ENCODE measurements around the gene TBC1D1. TPM values are rescaled to one million over a fixed set of nuclear protein-coding genes. Genes with fewer than 3 reads are reported as not detected.

The TBC1D1 gene
- total RNA-seq, 1 experiment from 2014 or later: 106 TPM

DNA sequence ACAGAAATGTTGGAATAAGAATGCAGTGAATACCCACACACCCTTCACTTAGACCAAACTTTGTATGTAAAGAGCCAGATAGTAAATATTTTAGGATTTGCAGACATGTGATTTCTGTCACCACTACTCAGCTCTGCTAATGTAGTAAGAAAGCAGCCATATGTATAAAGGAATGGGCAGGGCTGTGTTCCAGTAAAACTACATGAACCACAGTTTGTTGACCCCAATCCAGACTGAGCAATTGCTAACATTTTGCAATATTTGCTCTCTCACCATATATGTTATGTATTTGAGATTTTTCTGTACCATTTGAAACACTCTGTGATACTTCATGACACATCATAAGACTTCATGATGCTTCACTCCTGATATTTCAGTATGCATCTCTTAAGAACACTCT, 32.0 kb upstream of the TBC1D1 start:
- DNase-seq: no peak
- no TSS peak for BruUV-seq (replicated peaks)
- no peaks in the 10 kb centered on the region for H3K79me2 ChIP-seq (ENCODE audit: low read depth)
- ChIA-PET POLR2A (ENCODE audit: unreplicated experiment) (no interaction called here), CTCF (no interaction called here)
- no peak overlapping the region for H3K27ac ChIP-seq
- no peaks in the 10 kb centered on the region for H3K4me1 ChIP-seq (replicated peaks; ENCODE audit: insufficient read depth)
- H2AFZ ChIP-seq: no peak overlapping the region
- no peaks in the 10 kb centered on the region; the same call in 1 of the 2 replicates for H3F3A ChIP-seq (ENCODE audit: insufficient read depth, low read depth)
- no peak for TF ChIP-seq EZH2 (IDR thresholded peaks at IDR 0.05; ENCODE audit: low read depth)
- TF ChIP-seq, protein P1, sequence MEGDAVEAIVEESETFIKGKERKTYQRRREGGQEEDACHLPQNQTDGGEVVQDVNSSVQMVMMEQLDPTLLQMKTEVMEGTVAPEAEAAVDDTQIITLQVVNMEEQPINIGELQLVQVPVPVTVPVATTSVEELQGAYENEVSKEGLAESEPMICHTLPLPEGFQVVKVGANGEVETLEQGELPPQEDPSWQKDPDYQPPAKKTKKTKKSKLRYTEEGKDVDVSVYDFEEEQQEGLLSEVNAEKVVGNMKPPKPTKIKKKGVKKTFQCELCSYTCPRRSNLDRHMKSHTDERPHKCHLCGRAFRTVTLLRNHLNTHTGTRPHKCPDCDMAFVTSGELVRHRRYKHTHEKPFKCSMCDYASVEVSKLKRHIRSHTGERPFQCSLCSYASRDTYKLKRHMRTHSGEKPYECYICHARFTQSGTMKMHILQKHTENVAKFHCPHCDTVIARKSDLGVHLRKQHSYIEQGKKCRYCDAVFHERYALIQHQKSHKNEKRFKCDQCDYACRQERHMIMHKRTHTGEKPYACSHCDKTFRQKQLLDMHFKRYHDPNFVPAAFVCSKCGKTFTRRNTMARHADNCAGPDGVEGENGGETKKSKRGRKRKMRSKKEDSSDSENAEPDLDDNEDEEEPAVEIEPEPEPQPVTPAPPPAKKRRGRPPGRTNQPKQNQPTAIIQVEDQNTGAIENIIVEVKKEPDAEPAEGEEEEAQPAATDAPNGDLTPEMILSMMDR (conservative IDR thresholded peaks at IDR 0.05): no peak
- no peaks in the 10 kb centered on the region for H3K9me3 ChIP-seq (ENCODE audit: insufficient read depth, low read depth)
- no peaks in the 10 kb centered on the region for H4K20me1 ChIP-seq (ENCODE audit: insufficient read depth)
- H3K4me3 ChIP-seq: no peak overlapping the region
- no peaks in the 10 kb centered on the region for H3K9me2 ChIP-seq (ENCODE audit: insufficient read depth)
- no peak overlapping the region for H3K4me2 ChIP-seq
- peaks cover 11% of the 10 kb centered on the region for H3K36me3 ChIP-seq (ENCODE audit: low read depth)
- intact Hi-C loops (cut with micrococcal nuclease; ENCODE audit: unreplicated experiment): no loop called here
- H3K27me3 ChIP-seq (ENCODE audit: insufficient read depth, low read depth): no peaks in the 10 kb centered on the region

DNA sequence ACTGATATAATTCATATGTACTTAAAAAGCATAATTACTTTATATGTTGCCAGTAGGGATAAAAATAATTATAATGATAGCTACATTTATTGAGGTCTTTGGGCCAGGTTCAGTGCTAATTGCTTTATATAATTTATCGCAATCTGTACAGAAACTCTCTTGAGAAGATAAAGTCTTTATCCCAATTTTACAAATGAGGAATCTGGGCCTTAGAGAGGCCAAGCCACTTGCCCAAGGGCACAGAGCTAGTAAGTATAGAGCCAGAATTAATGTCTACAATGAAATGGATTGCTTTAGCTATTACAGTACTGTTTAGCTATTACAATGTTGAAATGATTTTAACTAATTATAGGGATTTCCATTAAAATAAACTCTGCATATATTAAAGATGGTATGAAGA, 30.6 kb upstream of the TBC1D1 start:
- no peak overlapping the region for H3K4me3 ChIP-seq
- H3K9me3 ChIP-seq (ENCODE audit: insufficient read depth, low read depth): no peaks in the 10 kb centered on the region
- intact Hi-C loops (cut with micrococcal nuclease; ENCODE audit: unreplicated experiment): no loop called here
- no peak for DNase-seq
- H3K4me1 ChIP-seq (replicated peaks; ENCODE audit: insufficient read depth): no peaks in the 10 kb centered on the region
- H3F3A ChIP-seq (ENCODE audit: insufficient read depth, low read depth): no peaks in the 10 kb centered on the region; the same call in 1 of the 2 replicates
- no peak overlapping the region for H3K4me2 ChIP-seq
- ChIA-PET CTCF (interaction anchor here (0.6 kb wide), 1 partner anchor 183 kb away, joined by 12 read pairs; no protein-coding TSS in a partner anchor), POLR2A (ENCODE audit: unreplicated experiment) (interaction anchor here (0.7 kb wide), 1 partner anchor 1192 kb away, joined by 4 read pairs; no protein-coding TSS in a partner anchor)
- no peaks in the 10 kb centered on the region for H4K20me1 ChIP-seq (ENCODE audit: insufficient read depth)
- no peak overlapping the region for H2AFZ ChIP-seq
- peaks cover 9% of the 10 kb centered on the region for H3K36me3 ChIP-seq (ENCODE audit: low read depth)
- H3K79me2 ChIP-seq (ENCODE audit: low read depth): no peaks in the 10 kb centered on the region
- no peaks in the 10 kb centered on the region for H3K27me3 ChIP-seq (ENCODE audit: insufficient read depth, low read depth)
- H3K27ac ChIP-seq: no peak overlapping the region
- H3K9me2 ChIP-seq (ENCODE audit: insufficient read depth): no peaks in the 10 kb centered on the region
- TF ChIP-seq EZH2 (IDR thresholded peaks at IDR 0.05; ENCODE audit: low read depth): no peak
- TF ChIP-seq, protein P1 (conservative IDR thresholded peaks at IDR 0.05): no peak
- no TSS peak for BruUV-seq (replicated peaks)

DNA sequence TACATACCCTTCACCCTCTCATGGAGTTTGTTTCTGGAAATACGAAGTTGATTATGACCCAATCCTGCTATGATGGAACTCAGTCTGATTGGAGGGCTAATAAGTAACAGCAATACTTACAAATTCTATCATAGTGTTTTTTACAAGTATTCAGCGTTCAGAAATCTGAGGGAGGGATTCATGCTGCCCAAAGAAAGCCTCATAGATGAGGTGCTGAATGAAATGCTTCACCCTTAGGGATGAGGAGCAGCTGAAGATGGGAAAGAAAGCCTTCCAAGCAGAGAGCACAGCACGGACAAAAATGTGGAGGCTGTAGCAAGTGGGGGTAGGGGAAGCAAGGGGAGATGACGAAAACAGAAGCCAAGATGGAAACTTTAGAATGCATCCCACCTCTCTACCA, 27.9 kb upstream of the TBC1D1 start:
- TF ChIP-seq, protein P1 (conservative IDR thresholded peaks at IDR 0.05): no peak
- TF ChIP-seq EZH2 (IDR thresholded peaks at IDR 0.05; ENCODE audit: low read depth): no peak
- Histone ChIP-seq H3K9me2 (ENCODE audit: insufficient read depth) (no peaks in the 10 kb centered on the region), H3F3A (ENCODE audit: insufficient read depth, low read depth) (no peaks in the 10 kb centered on the region; the same call in 1 of the 2 replicates), H3K4me2 (no peak overlapping the region), H3K27me3 (ENCODE audit: insufficient read depth, low read depth) (no peaks in the 10 kb centered on the region), H3K9me3 (ENCODE audit: insufficient read depth, low read depth) (no peaks in the 10 kb centered on the region), H3K79me2 (ENCODE audit: low read depth) (no peaks in the 10 kb centered on the region), H4K20me1 (ENCODE audit: insufficient read depth) (no peaks in the 10 kb centered on the region), H3K27ac (no peak overlapping the region), H2AFZ (no peak overlapping the region), H3K36me3 (ENCODE audit: low read depth) (no peaks in the 10 kb centered on the region), H3K4me3 (no peak overlapping the region), H3K4me1 (replicated peaks; ENCODE audit: insufficient read depth) (no peaks in the 10 kb centered on the region)
- DNase-seq: no peak
- CTCF ChIA-PET: no interaction called here
- POLR2A ChIA-PET (ENCODE audit: unreplicated experiment): no interaction called here
- intact Hi-C loops (cut with micrococcal nuclease; ENCODE audit: unreplicated experiment): no loop called here
- no TSS peak for BruUV-seq (replicated peaks)

Data from PC-9 (cell line).